ENCODE data around the gene CCR5AS.

Gene CCR5AS

GRCh38 chr3:46378426-46378942, 28.4 kb downstream of the CCR5AS start:
- Histone ChIP-seq H3K4me1 (ENCODE audit: control insufficient read depth, insufficient read depth, low read depth, low read length) (no peaks in the 10 kb centered on the region), H4K91ac (ENCODE audit: low read length) (no peak overlapping the region), H4K8ac (ENCODE audit: low read length) (no peak overlapping the region), H2BK12ac (ENCODE audit: low read length in 2 of 2) (no peak overlapping the region), H3K14ac (ENCODE audit: low read length in 2 of 2) (no peak overlapping the region), H3K4ac (ENCODE audit: low read depth in 1 of 2, low read length in 2 of 2) (no peak overlapping the region), H2AK5ac (ENCODE audit: low read length, severe bottlenecking) (no peak overlapping the region), H3K27me3 (ENCODE audit: control insufficient read depth in 1 of 2, insufficient read depth in 1 of 2, low read length in 2 of 2) (peaks cover 30 to 44% of the 10 kb centered on the region in 2 experiments), H3K9me3 (ENCODE audit: control insufficient read depth, low read length) (no peaks in the 10 kb centered on the region), H2BK15ac (ENCODE audit: low read depth, poor library complexity, severe bottlenecking) (no peak overlapping the region), H2AFZ (ENCODE audit: low read depth, low read length) (no peak overlapping the region), H3K27ac (ENCODE audit: low read length, poor library complexity, severe bottlenecking) (no peak overlapping the region), H3K4me2 (ENCODE audit: low read length, poor library complexity, severe bottlenecking) (no peak overlapping the region), H3K79me1 (replicated peaks; ENCODE audit: low read length, poor library complexity, severe bottlenecking) (no peaks in the 10 kb centered on the region), H3K9ac (ENCODE audit: low read length) (no peak overlapping the region), H2BK5ac (ENCODE audit: low read depth, low read length, poor library complexity, severe bottlenecking) (no peak overlapping the region), H3K36me3 (ENCODE audit: control insufficient read depth in 1 of 2, insufficient read depth in 2 of 2, low read depth in 1 of 2, low read length in 2 of 2) (no peaks in the 10 kb centered on the region), H3K18ac (ENCODE audit: low read depth in 1 of 2, low read length in 2 of 2) (no peak overlapping the region), H3K23ac (ENCODE audit: low read length in 2 of 2) (no peak overlapping the region), H3K4me3 (ENCODE audit: insufficient read depth in 1 of 2, low read depth in 1 of 2, low read length in 2 of 2) (no peak overlapping the region), H2BK120ac (ENCODE audit: low read depth, low read length) (no peak overlapping the region)
- peak; percentile 61 for DNase-seq
- 51% methylated on average over 8 of the region's 8 CpGs for WGBS

- H3K4me2 ChIP-seq (ENCODE audit: low read length, poor library complexity, severe bottlenecking), result no peak overlapping the region
- H3K79me1 ChIP-seq (replicated peaks; ENCODE audit: low read length, poor library complexity, severe bottlenecking), result no peaks in the 10 kb centered on the region
- H3K9ac ChIP-seq (ENCODE audit: low read length), result no peak overlapping the region
- WGBS, result 40% methylated on average over 2 of the region's 2 CpGs
- H2BK5ac ChIP-seq (ENCODE audit: low read depth, low read length, poor library complexity, severe bottlenecking), result no peak overlapping the region
- peaks cover 30 to 38% of the 10 kb centered on the region in 2 experiments for H3K27me3 ChIP-seq (ENCODE audit: control insufficient read depth in 1 of 2, insufficient read depth in 1 of 2, low read length in 2 of 2)
- H3K4me1 ChIP-seq (ENCODE audit: control insufficient read depth, insufficient read depth, low read depth, low read length), result no peaks in the 10 kb centered on the region
- no peaks in the 10 kb centered on the region for H3K9me3 ChIP-seq (ENCODE audit: control insufficient read depth, low read length)
- DNase-seq, result no peak
- no peak overlapping the region for H3K23ac ChIP-seq (ENCODE audit: low read length in 2 of 2)
- H3K27ac ChIP-seq (ENCODE audit: low read length, poor library complexity, severe bottlenecking), result no peak overlapping the region
- no peaks in the 10 kb centered on the region for H3K36me3 ChIP-seq (ENCODE audit: control insufficient read depth in 1 of 2, insufficient read depth in 2 of 2, low read depth in 1 of 2, low read length in 2 of 2)
- no peak overlapping the region for H3K18ac ChIP-seq (ENCODE audit: low read depth in 1 of 2, low read length in 2 of 2)
- no peak overlapping the region for H2BK12ac ChIP-seq (ENCODE audit: low read length in 2 of 2)
- no peak overlapping the region for H2AK5ac ChIP-seq (ENCODE audit: low read length, severe bottlenecking)
- no peak overlapping the region for H2BK15ac ChIP-seq (ENCODE audit: low read depth, poor library complexity, severe bottlenecking)
- H3K4me3 ChIP-seq (ENCODE audit: insufficient read depth in 1 of 2, low read depth in 1 of 2, low read length in 2 of 2), result no peak overlapping the region
- H4K91ac ChIP-seq (ENCODE audit: low read length), result no peak overlapping the region
- no peak overlapping the region for H4K8ac ChIP-seq (ENCODE audit: low read length)
- no peak overlapping the region for H2AFZ ChIP-seq (ENCODE audit: low read depth, low read length)
- no peak overlapping the region for H3K4ac ChIP-seq (ENCODE audit: low read depth in 1 of 2, low read length in 2 of 2)
- H3K14ac ChIP-seq (ENCODE audit: low read length in 2 of 2), result no peak overlapping the region
- no peak overlapping the region for H2BK120ac ChIP-seq (ENCODE audit: low read depth, low read length)
These were observed 31.1 kb downstream of the CCR5AS start for GRCh38 chr3:46375814-46376213.

GRCh38 chr3:46375218-46375617, 31.6 kb downstream of the CCR5AS start:
- Histone ChIP-seq H4K8ac (ENCODE audit: low read length) (no peak overlapping the region), H3K4me2 (ENCODE audit: low read length, poor library complexity, severe bottlenecking) (no peak overlapping the region), H3K18ac (ENCODE audit: low read depth in 1 of 2, low read length in 2 of 2) (no peak overlapping the region), H2AK5ac (ENCODE audit: low read length, severe bottlenecking) (no peak overlapping the region), H2BK5ac (ENCODE audit: low read depth, low read length, poor library complexity, severe bottlenecking) (no peak overlapping the region), H3K4me1 (ENCODE audit: control insufficient read depth, insufficient read depth, low read depth, low read length) (no peaks in the 10 kb centered on the region), H2BK15ac (ENCODE audit: low read depth, poor library complexity, severe bottlenecking) (no peak overlapping the region), H2BK12ac (ENCODE audit: low read length in 2 of 2) (no peak overlapping the region), H3K27me3 (ENCODE audit: control insufficient read depth in 1 of 2, insufficient read depth in 1 of 2, low read length in 2 of 2) (peaks cover 30 to 33% of the 10 kb centered on the region in 2 experiments), H3K9ac (ENCODE audit: low read length) (no peak overlapping the region), H3K36me3 (ENCODE audit: control insufficient read depth in 1 of 2, insufficient read depth in 2 of 2, low read depth in 1 of 2, low read length in 2 of 2) (no peaks in the 10 kb centered on the region), H3K4ac (ENCODE audit: low read depth in 1 of 2, low read length in 2 of 2) (no peak overlapping the region), H3K79me1 (replicated peaks; ENCODE audit: low read length, poor library complexity, severe bottlenecking) (no peaks in the 10 kb centered on the region), H3K9me3 (ENCODE audit: control insufficient read depth, low read length) (no peaks in the 10 kb centered on the region), H3K23ac (ENCODE audit: low read length in 2 of 2) (no peak overlapping the region), H3K4me3 (ENCODE audit: insufficient read depth in 1 of 2, low read depth in 1 of 2, low read length in 2 of 2) (no peak overlapping the region), H2BK120ac (ENCODE audit: low read depth, low read length) (no peak overlapping the region), H3K27ac (ENCODE audit: low read length, poor library complexity, severe bottlenecking) (no peak overlapping the region), H3K14ac (ENCODE audit: low read length in 2 of 2) (no peak overlapping the region), H2AFZ (ENCODE audit: low read depth, low read length) (no peak overlapping the region), H4K91ac (ENCODE audit: low read length) (no peak overlapping the region)
- DNase-seq, result no peak
- WGBS, result no CpG with 5 or more reads among the region's 2 CpGs

DNA sequence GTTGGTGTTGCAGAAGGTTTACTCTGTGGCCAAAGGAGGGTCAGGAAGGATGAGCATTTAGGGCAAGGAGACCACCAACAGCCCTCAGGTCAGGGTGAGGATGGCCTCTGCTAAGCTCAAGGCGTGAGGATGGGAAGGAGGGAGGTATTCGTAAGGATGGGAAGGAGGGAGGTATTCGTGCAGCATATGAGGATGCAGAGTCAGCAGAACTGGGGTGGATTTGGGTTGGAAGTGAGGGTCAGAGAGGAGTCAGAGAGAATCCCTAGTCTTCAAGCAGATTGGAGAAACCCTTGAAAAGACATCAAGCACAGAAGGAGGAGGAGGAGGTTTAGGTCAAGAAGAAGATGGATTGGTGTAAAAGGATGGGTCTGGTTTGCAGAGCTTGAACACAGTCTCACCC, 32.1 kb downstream of the CCR5AS start:
- H3K23ac ChIP-seq (ENCODE audit: low read length in 2 of 2), result no peak overlapping the region
- H3K4me2 ChIP-seq (ENCODE audit: low read length, poor library complexity, severe bottlenecking), result no peak overlapping the region
- H2AK5ac ChIP-seq (ENCODE audit: low read length, severe bottlenecking), result no peak overlapping the region
- H2BK15ac ChIP-seq (ENCODE audit: low read depth, poor library complexity, severe bottlenecking), result no peak overlapping the region
- no peak overlapping the region for H3K4me3 ChIP-seq (ENCODE audit: insufficient read depth in 1 of 2, low read depth in 1 of 2, low read length in 2 of 2)
- no peak overlapping the region for H2BK5ac ChIP-seq (ENCODE audit: low read depth, low read length, poor library complexity, severe bottlenecking)
- no peak overlapping the region for H3K14ac ChIP-seq (ENCODE audit: low read length in 2 of 2)
- no peaks in the 10 kb centered on the region for H3K36me3 ChIP-seq (ENCODE audit: control insufficient read depth in 1 of 2, insufficient read depth in 2 of 2, low read depth in 1 of 2, low read length in 2 of 2)
- no peak overlapping the region for H2AFZ ChIP-seq (ENCODE audit: low read depth, low read length)
- H4K8ac ChIP-seq (ENCODE audit: low read length), result no peak overlapping the region
- no peaks in the 10 kb centered on the region for H3K79me1 ChIP-seq (replicated peaks; ENCODE audit: low read length, poor library complexity, severe bottlenecking)
- DNase-seq, result no peak
- H3K27me3 ChIP-seq (ENCODE audit: control insufficient read depth in 1 of 2, insufficient read depth in 1 of 2, low read length in 2 of 2), result peaks cover 30 to 32% of the 10 kb centered on the region in 2 experiments
- no peak overlapping the region for H2BK12ac ChIP-seq (ENCODE audit: low read length in 2 of 2)
- no peak overlapping the region for H3K27ac ChIP-seq (ENCODE audit: low read length, poor library complexity, severe bottlenecking)
- WGBS, result 79% methylated on average over 3 of the region's 3 CpGs
- no peaks in the 10 kb centered on the region for H3K4me1 ChIP-seq (ENCODE audit: control insufficient read depth, insufficient read depth, low read depth, low read length)
- no peak overlapping the region for H3K9ac ChIP-seq (ENCODE audit: low read length)
- no peaks in the 10 kb centered on the region for H3K9me3 ChIP-seq (ENCODE audit: control insufficient read depth, low read length)
- H3K18ac ChIP-seq (ENCODE audit: low read depth in 1 of 2, low read length in 2 of 2), result no peak overlapping the region
- H3K4ac ChIP-seq (ENCODE audit: low read depth in 1 of 2, low read length in 2 of 2), result no peak overlapping the region
- no peak overlapping the region for H4K91ac ChIP-seq (ENCODE audit: low read length)
- no peak overlapping the region for H2BK120ac ChIP-seq (ENCODE audit: low read depth, low read length)
